HCT116 (cell line): ENCODE measurements around the gene GGCX. TPM values are rescaled to one million over a fixed set of nuclear protein-coding genes. Genes with fewer than 3 reads are reported as not detected.

Source experiments
- ATAC-seq: fragments of 200-7000 bp; cut with Tn5 transposase; 2 replicates; pipeline ENCODE4 v1.9.1; 2020; ENCODE audit warnings: mild to moderate bottlenecking, moderate library complexity
- BruUV-seq: library from RNA; stranded (reverse); fragments of 400-500 nt; replicated peaks from 2 replicates; lab custom pipeline; 2021; lab: Mats Ljungman, UMichigan
- CTCF ChIA-PET: fragments of 300-600 bp; sonication (Branson Sonifier 250); formaldehyde crosslinking; loops from one replicate; lab custom pipeline; 2021; ENCODE audit warnings: antibody characterized with exemption; lab: Charles Lee
- POLR2A ChIA-PET: fragments of 300-600, 350-600 bp; sonication (Branson Sonifier 250); formaldehyde crosslinking; loops from one replicate; lab custom pipeline; 2021; ENCODE audit warnings: antibody characterized with exemption; lab: Charles Lee
- RAD21 ChIA-PET, 2 experiments: fragments of 300-600 bp; sonication (Branson Sonifier 250); formaldehyde crosslinking; loops; one replicate each; lab custom pipeline; 2023; ENCODE audit warnings: low total read pairs in 2 of 2; ENCODE audit not compliant: uncharacterized antibody in 2 of 2, unreplicated experiment in 2 of 2, low non-redundant PET in 1 of 2; lab: Charles Lee
- DNase-seq: peaks from one replicate; pipeline ENCODE4 v3.0.0-alpha.2; 2010; ENCODE audit warnings: low read depth, low spot score
- H2AFZ ChIP-seq: fragments of 200-600 bp; shearing (Covaris generic), sonication (generic); 2 replicates; pipeline ENCODE4 v1.6.1; 2017; ENCODE audit warnings: low read depth, mixed run types, mixed read lengths, antibody characterized with exemption, low read length; ENCODE audit not compliant: poor library complexity, severe bottlenecking
- H3K27ac ChIP-seq: 2 replicates; pipeline ENCODE4 v1.5.1; 2012; ENCODE audit warnings: low read depth, low read length
- H3K27me3 ChIP-seq: fragments of 200-600 bp; sonication (generic); 2 replicates; pipeline ENCODE4 v1.6.1; 2016; ENCODE audit warnings: mixed run types, low read length, mixed read lengths; ENCODE audit not compliant: insufficient read depth
- H3K36me3 ChIP-seq, 2 experiments: fragments of 200-500 bp in 1 of 2; fragments of 200-600 bp in 1 of 2; sonication (Bioruptor generic) in 1 of 2; sonication (generic) in 1 of 2; 2 replicates each; pipeline versions ENCODE4 v1.5.1 to v1.6.1; 2014 to 2016; ENCODE audit warnings: low read length in 2 of 2, inconsistent platforms in 1 of 2, mixed read lengths in 1 of 2, mixed run types in 1 of 2; ENCODE audit not compliant: insufficient read depth in 2 of 2, control insufficient read depth in 1 of 2
- H3K4me1 ChIP-seq, 2 experiments: fragments of 200-600 bp in 1 of 2; sonication (generic) in 1 of 2; 2 replicates each; pipeline versions ENCODE4 v1.5.1 to v1.6.1; 2012 to 2017; ENCODE audit warnings: low read length in 2 of 2, inconsistent platforms in 1 of 2, mild to moderate bottlenecking in 1 of 2, mixed read lengths in 1 of 2, mixed run types in 1 of 2, moderate library complexity in 1 of 2; ENCODE audit not compliant: insufficient read depth in 2 of 2, control insufficient read depth in 1 of 2
- H3K4me2 ChIP-seq: fragments of 200-600 bp; sonication (generic); 2 replicates; pipeline ENCODE4 v1.6.1; 2017; ENCODE audit warnings: mixed run types, low read length, mixed read lengths
- H3K4me3 ChIP-seq, 2 experiments: fragments of 200-600 bp in 1 of 2; sonication (generic) in 1 of 2; replicated peaks in 1 of 2; 2 replicates each; pipeline ENCODE4 v1.5.1; 2011 to 2016; ENCODE audit warnings: low read length in 2 of 2, control low read depth in 1 of 2, low read depth in 1 of 2, mild to moderate bottlenecking in 1 of 2, mixed read lengths in 1 of 2, mixed run types in 1 of 2
- H3K79me2 ChIP-seq: fragments of 200-600 bp; sonication (generic); 2 replicates; pipeline ENCODE4 v1.6.1; 2017; ENCODE audit warnings: mild to moderate bottlenecking, mixed run types, low read length, moderate library complexity, mixed read lengths; ENCODE audit not compliant: insufficient read depth
- H3K9ac ChIP-seq: fragments of 200-600 bp; sonication (generic); 2 replicates; pipeline ENCODE4 v1.6.1; 2016; ENCODE audit warnings: low read length, mixed read lengths
- H3K9me2 ChIP-seq: fragments of 200-600 bp; sonication (generic), shearing (Covaris generic); 2 replicates; pipeline ENCODE4 v1.6.1; 2017; ENCODE audit warnings: mixed run types, mild to moderate bottlenecking, moderate library complexity; ENCODE audit not compliant: insufficient read depth
- H3K9me3 ChIP-seq, 2 experiments: fragments of 200-500 bp in 1 of 2; fragments of 200-600 bp in 1 of 2; sonication (Bioruptor generic) in 1 of 2; sonication (generic) in 1 of 2; 2 replicates each; pipeline ENCODE4 v1.6.1; 2014 to 2017; ENCODE audit warnings: low read length in 2 of 2, mixed read lengths in 2 of 2, inconsistent platforms in 1 of 2, low read depth in 1 of 2, mild to moderate bottlenecking in 1 of 2, mixed run types in 1 of 2, moderate library complexity in 1 of 2; ENCODE audit not compliant: control insufficient read depth in 1 of 2, insufficient read depth in 1 of 2
- H4K20me1 ChIP-seq: fragments of 200-600 bp; sonication (generic), shearing (Covaris generic); 2 replicates; pipeline ENCODE4 v1.6.1; 2017; ENCODE audit warnings: mixed run types, mild to moderate bottlenecking, moderate library complexity; ENCODE audit not compliant: insufficient read depth
- CEBPB ChIP-seq: IDR thresholded peaks from 2 replicates; pipeline ENCODE4 v1.6.1; 2012; ENCODE audit warnings: low read depth
- CTCF ChIP-seq, 3 experiments: fragments of 200-600 bp in 1 of 3; sonication (generic) in 1 of 3; IDR thresholded peaks in 2 of 3; conservative IDR thresholded peaks in 1 of 3; 2 replicates each; pipeline ENCODE4 v1.5.1; 2012 to 2017; ENCODE audit warnings: low read depth in 2 of 3, low read length in 2 of 3, antibody characterized with exemption in 1 of 3, borderline replicate concordance in 1 of 3, control low read depth in 1 of 3, mild to moderate bottlenecking in 1 of 3, mixed read lengths in 1 of 3, mixed run types in 1 of 3, moderate library complexity in 1 of 3; ENCODE audit not compliant: insufficient read depth in 1 of 3
- EZH2 ChIP-seq: fragments of 200-600 bp; sonication (generic); IDR thresholded peaks from 2 replicates; pipeline ENCODE4 v1.6.1; 2017; ENCODE audit warnings: antibody characterized with exemption, mixed run types
- FOSL1 ChIP-seq: IDR thresholded peaks from 2 replicates; pipeline ENCODE4 v1.6.1; 2012; ENCODE audit warnings: low read depth
- JUND ChIP-seq: IDR thresholded peaks from 2 replicates; pipeline ENCODE4 v1.6.1; 2012
- SIN3A ChIP-seq: IDR thresholded peaks from 2 replicates; pipeline ENCODE4 v1.6.1; 2012; ENCODE audit warnings: low read depth
- SRF ChIP-seq: IDR thresholded peaks from 2 replicates; pipeline ENCODE4 v1.6.1; 2012; ENCODE audit warnings: low read depth
- TCF7L2 ChIP-seq: IDR thresholded peaks from 2 replicates; pipeline ENCODE4 v1.7.0; 2011; ENCODE audit warnings: borderline replicate concordance, inconsistent platforms; ENCODE audit not compliant: insufficient read depth, insufficient read length; ENCODE audit errors: extremely low read depth
- ZBTB33 ChIP-seq: IDR thresholded peaks from 2 replicates; pipeline ENCODE4 v1.6.1; 2011; ENCODE audit warnings: mild to moderate bottlenecking, low read length, moderate library complexity; ENCODE audit not compliant: insufficient replicate concordance; ENCODE audit errors: extremely low read depth
- ZFX ChIP-seq: fragments of 450-650 bp; IDR thresholded peaks from 2 replicates; pipeline ENCODE4 v1.6.1; 2017
- intact Hi-C: fragments of 100-400 bp; cut with micrococcal nuclease; formaldehyde crosslinking; loops from 2 replicates; pipeline ENCODE4 v1.10.0; 2022
- total RNA-seq: library from RNA; stranded (reverse); gene quantifications from one replicate; pipeline ENCODE4 v1.2.1, GENCODE V29; 2021; ENCODE audit not compliant: unreplicated experiment

The GGCX gene
- total RNA-seq, 1 experiment from 2014 or later: 43.5 TPM

- H3K79me2 ChIP-seq: no peaks in the 10 kb centered on the region
- ATAC-seq: no peak
- H3K27me3 ChIP-seq: no peaks in the 10 kb centered on the region
- H3K36me3 ChIP-seq: peaks cover 0 to 4% of the 10 kb centered on the region in 2 experiments; a peak in 2 of 4 replicates
- no peak for TF ChIP-seq SIN3A
- TF ChIP-seq ZFX: no peak
- no peak for TF ChIP-seq CTCF (IDR thresholded peaks at IDR 0.05 in 2 of 3, conservative IDR thresholded peaks at IDR 0.05 in 1 of 3; ENCODE audit: borderline replicate concordance in 1 of 3, insufficient read depth in 1 of 3, low read depth in 2 of 3, low read length in 2 of 3)
- no peak for TF ChIP-seq CEBPB
- TF ChIP-seq TCF7L2: no peak
- TF ChIP-seq EZH2: no peak
- TF ChIP-seq SRF: no peak
- no peak for TF ChIP-seq JUND
- no peak for TF ChIP-seq ZBTB33
- TF ChIP-seq FOSL1: no peak
- intact Hi-C loops: no loop called here
- H3K9me2 ChIP-seq: no peaks in the 10 kb centered on the region
- no TSS peak for BruUV-seq
- DNase-seq: no peak
- H3K9me3 ChIP-seq: no peaks in the 10 kb centered on the region
- H2AFZ ChIP-seq: no peak overlapping the region
- CTCF ChIA-PET: no interaction called here
- RAD21 ChIA-PET: no interaction called here
- H4K20me1 ChIP-seq: no peaks in the 10 kb centered on the region
- H3K4me3 ChIP-seq: no peak overlapping the region
- peaks cover 18 to 26% of the 10 kb centered on the region in 2 experiments for H3K4me1 ChIP-seq
- no peak overlapping the region for H3K4me2 ChIP-seq
- POLR2A ChIA-PET: interaction anchor here (0.7 kb wide), 1 partner anchor 25 kb away, joined by 3 read pairs; no protein-coding TSS in a partner anchor
- no peak overlapping the region for H3K27ac ChIP-seq
- no peak overlapping the region for H3K9ac ChIP-seq
Measured at GRCh38 chr2:85579266-85579935, 18.1 kb upstream of the GGCX start.
